ENCODE results near the gene CACNA1E.

GRCh38 chr1:181486098-181486420, 2.7 kb downstream of the CACNA1E start:
- TF ChIP-seq EZH2phosphoT487 (IDR thresholded peaks at IDR 0.05; ENCODE audit: borderline replicate concordance, low read depth, low read length) (no peak), CTCF (conservative IDR thresholded peaks at IDR 0.05; ENCODE audit: low read length) (no peak)

Measured in OCI-LY7 (cell line).